GM23248 (cell line): ENCODE measurements around the gene SLCO4C1. TPM values are rescaled to one million over a fixed set of nuclear protein-coding genes. Genes with fewer than 3 reads are reported as not detected.
A peak's percentile ranks its signal among the peaks of the same experiment; 100 is the strongest.

Experiments used
- DNase-seq: peaks from one replicate; pipeline ENCODE4 v3.0.0-alpha.2; 2015
- H2AFZ ChIP-seq: fragments of 200-600 bp; sonication (generic); 2 replicates; pipeline ENCODE4 v1.6.1; 2016; ENCODE audit warnings: antibody characterized with exemption
- H3F3A ChIP-seq: fragments of 200-600 bp; sonication (generic); 2 replicates; pipeline ENCODE4 v1.6.1; 2016; ENCODE audit warnings: mild to moderate bottlenecking, antibody characterized with exemption, mixed run types; ENCODE audit not compliant: insufficient read depth
- H3K27ac ChIP-seq: fragments of 200-600 bp; sonication (generic); 2 replicates; pipeline ENCODE4 v1.5.1; 2016; ENCODE audit warnings: mild to moderate bottlenecking
- H3K27me3 ChIP-seq: fragments of 200-600 bp; sonication (generic); replicated peaks from 2 replicates; pipeline ENCODE4 v1.6.1; 2016; ENCODE audit warnings: mild to moderate bottlenecking; ENCODE audit not compliant: insufficient read depth
- H3K36me3 ChIP-seq: fragments of 200-600 bp; sonication (generic); 2 replicates; pipeline ENCODE4 v1.6.1; 2016; ENCODE audit warnings: low read depth, mild to moderate bottlenecking
- H3K4me1 ChIP-seq: fragments of 200-600 bp; sonication (generic); 2 replicates; pipeline ENCODE4 v1.6.1; 2016; ENCODE audit warnings: mild to moderate bottlenecking; ENCODE audit not compliant: insufficient read depth
- H3K4me2 ChIP-seq: fragments of 200-600 bp; sonication (generic); one replicate; pipeline ENCODE4 v1.6.1; 2016; ENCODE audit warnings: mild to moderate bottlenecking; ENCODE audit not compliant: unreplicated experiment
- H3K4me3 ChIP-seq: fragments of 200-600 bp; sonication (generic); 2 replicates; pipeline ENCODE4 v1.5.1; 2016; ENCODE audit warnings: mild to moderate bottlenecking
- H3K79me2 ChIP-seq: fragments of 200-600 bp; sonication (generic); 2 replicates; pipeline ENCODE4 v1.6.1; 2016; ENCODE audit warnings: mild to moderate bottlenecking; ENCODE audit not compliant: insufficient read depth
- H3K9ac ChIP-seq: fragments of 200-600 bp; sonication (generic); 2 replicates; pipeline ENCODE4 v1.6.1; 2016; ENCODE audit warnings: mild to moderate bottlenecking
- H3K9me2 ChIP-seq: fragments of 200-600 bp; sonication (generic); 2 replicates; pipeline ENCODE4 v1.6.1; 2016; ENCODE audit warnings: mixed run types, mild to moderate bottlenecking, moderate library complexity; ENCODE audit not compliant: insufficient read depth
- H3K9me3 ChIP-seq: fragments of 200-600 bp; sonication (generic); one replicate; pipeline ENCODE4 v1.6.1; 2017; ENCODE audit warnings: low read depth
- H4K20me1 ChIP-seq: fragments of 200-600 bp; sonication (generic); 2 replicates; pipeline ENCODE4 v1.6.0; 2016; ENCODE audit not compliant: insufficient read depth
- EZH2 ChIP-seq: fragments of 200-600 bp; sonication (generic); IDR thresholded peaks from 2 replicates; pipeline ENCODE4 v1.6.1; 2018; ENCODE audit warnings: antibody characterized with exemption, mild to moderate bottlenecking; ENCODE audit not compliant: insufficient read depth, poor library complexity, severe bottlenecking
- EZH2phosphoT487 ChIP-seq: fragments of 200-600 bp; sonication (generic); IDR thresholded peaks from 2 replicates; pipeline ENCODE4 v1.6.1; 2018; ENCODE audit warnings: antibody characterized with exemption, moderate library complexity, mild to moderate bottlenecking, low read depth; ENCODE audit not compliant: insufficient read depth
- WGBS, 2 experiments: methylation state at CpG; one replicate each; pipeline ENCODE4 v1.1.6; 2015 to 2017; ENCODE audit warnings: low lambda C conversion rate in 2 of 2, low coverage in 1 of 2; ENCODE audit errors: missing lambda C conversion rate in 2 of 2; 5-methylcytosine and 5-hydroxymethylcytosine counted together
- in situ Hi-C: fragments of 300-500 bp; cut with MboI; formaldehyde crosslinking; loops from 2 replicates; pipeline ENCODE4 v1.15.0; 2020
- polyA plus RNA-seq: library from polyadenylated mRNA; unstranded; fragments of >200 nt; fragmentation: Nextera tagmentation; extraction: Ambion mirVana; gene quantifications from 2 replicates; pipeline ENCODE4 v1.2.1, GENCODE V29; 2016
- total RNA-seq: library from RNA; depleted of rRNA; stranded (reverse); fragments of >200 nt; shearing (Covaris generic); gene quantifications from 2 replicates; pipeline ENCODE4 v1.2.3, GENCODE V29; 2014

Gene SLCO4C1
- total and polyA plus RNA-seq, 2 experiments from 2014 or later, result not detected

GRCh38 chr5:102314328-102314727 lies 18.2 kb upstream of the SLCO4C1 start:
- TF ChIP-seq EZH2 (no peak), EZH2phosphoT487 (no peak)
- H3K27me3 ChIP-seq, result no peaks in the 10 kb centered on the region
- no peaks in the 10 kb centered on the region for H3K9me2 ChIP-seq
- H3F3A ChIP-seq, result no peaks in the 10 kb centered on the region
- no peak overlapping the region for H3K27ac ChIP-seq
- H4K20me1 ChIP-seq, result no peaks in the 10 kb centered on the region
- no peaks in the 10 kb centered on the region for H3K9me3 ChIP-seq
- in situ Hi-C loops, result no loop called here
- no peak overlapping the region for H3K4me2 ChIP-seq
- 36 to 40% methylated on average over 1 of the region's 1 CpG for WGBS, 2 experiments
- DNase-seq, result no peak
- H3K36me3 ChIP-seq, result no peaks in the 10 kb centered on the region
- no peaks in the 10 kb centered on the region for H3K4me1 ChIP-seq
- H3K79me2 ChIP-seq, result no peaks in the 10 kb centered on the region
- H3K4me3 ChIP-seq, result no peak overlapping the region
- no peak overlapping the region for H2AFZ ChIP-seq
- no peak overlapping the region for H3K9ac ChIP-seq

DNA sequence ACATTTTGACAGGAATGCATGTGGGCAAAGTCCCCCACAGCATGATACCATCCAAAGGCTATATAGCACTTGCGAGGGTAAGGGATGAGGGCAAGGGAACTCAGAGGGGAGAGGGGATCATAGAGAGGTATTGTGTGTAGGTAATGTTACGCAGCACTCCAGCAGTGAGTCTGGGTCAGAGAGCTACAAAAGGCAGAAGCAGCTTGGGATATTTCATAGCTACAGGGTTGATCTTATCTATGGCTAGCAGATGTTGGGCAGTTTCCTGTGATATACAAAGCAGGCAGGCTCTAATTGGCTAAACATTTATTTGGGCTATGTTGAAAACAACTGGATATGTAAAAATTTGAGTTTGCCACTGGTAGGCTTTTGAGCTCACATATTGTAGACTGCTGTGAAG lies 17.8 kb upstream of the SLCO4C1 start:
- WGBS, 2 experiments, result 18 to 32% methylated on average over 2 of the region's 2 CpGs
- in situ Hi-C loops, result no loop called here

GRCh38 chr5:102312586-102313370 lies 16.7 kb upstream of the SLCO4C1 start:
- no peak for TF ChIP-seq EZH2phosphoT487
- TF ChIP-seq EZH2, result no peak
- Histone ChIP-seq H3K9me2 (no peaks in the 10 kb centered on the region), H3K36me3 (no peaks in the 10 kb centered on the region), H2AFZ (no peak overlapping the region), H3F3A (no peaks in the 10 kb centered on the region), H3K9me3 (no peaks in the 10 kb centered on the region), H3K4me3 (no peak overlapping the region), H3K4me1 (no peaks in the 10 kb centered on the region), H3K27ac (no peak overlapping the region), H3K9ac (no peak overlapping the region), H3K4me2 (no peak overlapping the region), H4K20me1 (no peaks in the 10 kb centered on the region), H3K79me2 (no peaks in the 10 kb centered on the region), H3K27me3 (no peaks in the 10 kb centered on the region)
- 56 to 62% methylated on average over 5 of the region's 5 CpGs for WGBS, 2 experiments
- peak; percentile 78 for DNase-seq
- in situ Hi-C loops, result no loop called here

More for the DNA sequence above, 17.8 kb upstream of the SLCO4C1 start:
- no peak overlapping the region for H3K4me3 ChIP-seq
- no peaks in the 10 kb centered on the region for H4K20me1 ChIP-seq
- no peak for TF ChIP-seq EZH2
- TF ChIP-seq EZH2phosphoT487, result no peak
- no peak overlapping the region for H3K9ac ChIP-seq
- no peaks in the 10 kb centered on the region for H3K79me2 ChIP-seq
- H3K27ac ChIP-seq, result no peak overlapping the region
- no peaks in the 10 kb centered on the region for H3K27me3 ChIP-seq
- no peak overlapping the region for H3K4me2 ChIP-seq
- H2AFZ ChIP-seq, result no peak overlapping the region
- no peaks in the 10 kb centered on the region for H3F3A ChIP-seq
- DNase-seq, result no peak
- H3K4me1 ChIP-seq, result no peaks in the 10 kb centered on the region
- no peaks in the 10 kb centered on the region for H3K36me3 ChIP-seq
- no peaks in the 10 kb centered on the region for H3K9me2 ChIP-seq
- no peaks in the 10 kb centered on the region for H3K9me3 ChIP-seq

GRCh38 chr5:102309586-102309985 lies 13.5 kb upstream of the SLCO4C1 start:
- no peaks in the 10 kb centered on the region for H3K9me3 ChIP-seq

More at GRCh38 chr5:102309586-102309985, 13.5 kb upstream of the SLCO4C1 start:
- Histone ChIP-seq H3K27ac (no peak overlapping the region), H3K9ac (no peak overlapping the region), H3F3A (no peaks in the 10 kb centered on the region), H2AFZ (no peak overlapping the region), H3K27me3 (no peaks in the 10 kb centered on the region), H3K4me2 (no peak overlapping the region), H3K36me3 (no peaks in the 10 kb centered on the region), H3K9me2 (no peaks in the 10 kb centered on the region), H3K79me2 (no peaks in the 10 kb centered on the region), H3K4me3 (no peak overlapping the region), H3K4me1 (no peaks in the 10 kb centered on the region), H4K20me1 (no peaks in the 10 kb centered on the region)
- no peak for TF ChIP-seq EZH2
- no peak for TF ChIP-seq EZH2phosphoT487
- WGBS, 2 experiments, result 30 to 38% methylated on average over 3 of the region's 3 CpGs
- in situ Hi-C loops, result no loop called here
- no peak for DNase-seq
